GM21515 (cell line): ENCODE results near the gene RPL10A.

ENCODE experiments used
- ATAC-seq: cut with Tn5 transposase; IDR thresholded peaks from one replicate; pipeline ENCODE4 v1.9.1; 2021; ENCODE audit not compliant: unreplicated experiment

The RPL10A gene

DNA sequence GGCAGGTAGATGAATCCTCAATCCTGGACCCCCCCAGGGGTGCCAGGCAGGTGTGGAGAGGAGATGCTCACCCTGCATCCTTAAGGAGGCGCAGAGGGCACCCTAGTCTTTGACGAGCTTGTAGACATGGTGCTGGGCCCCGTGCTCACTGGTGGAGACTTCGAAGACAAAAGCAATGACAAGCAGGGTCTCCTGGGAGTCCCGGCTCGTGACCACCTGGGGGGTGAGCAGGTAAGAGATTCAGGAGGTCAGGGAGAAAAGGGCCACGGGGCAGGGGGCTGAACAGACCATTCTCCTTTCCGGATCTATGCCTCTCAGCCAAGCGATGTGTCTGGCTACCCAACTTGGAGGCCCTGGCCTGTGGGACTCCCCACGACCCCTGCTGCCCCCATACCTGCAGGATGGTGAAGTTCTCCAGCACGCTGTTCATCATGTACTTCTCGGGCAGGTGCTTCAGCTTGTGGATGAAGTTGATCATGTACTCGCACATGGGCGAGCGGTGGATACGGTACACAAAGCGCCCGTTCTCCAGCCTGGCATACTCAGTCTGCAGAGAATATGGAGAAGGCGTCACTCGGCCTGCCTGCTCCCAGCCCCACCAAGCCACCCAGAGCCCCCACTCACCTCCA, 6.9 kb downstream of the RPL10A start:
- ATAC-seq = no peak

DNA sequence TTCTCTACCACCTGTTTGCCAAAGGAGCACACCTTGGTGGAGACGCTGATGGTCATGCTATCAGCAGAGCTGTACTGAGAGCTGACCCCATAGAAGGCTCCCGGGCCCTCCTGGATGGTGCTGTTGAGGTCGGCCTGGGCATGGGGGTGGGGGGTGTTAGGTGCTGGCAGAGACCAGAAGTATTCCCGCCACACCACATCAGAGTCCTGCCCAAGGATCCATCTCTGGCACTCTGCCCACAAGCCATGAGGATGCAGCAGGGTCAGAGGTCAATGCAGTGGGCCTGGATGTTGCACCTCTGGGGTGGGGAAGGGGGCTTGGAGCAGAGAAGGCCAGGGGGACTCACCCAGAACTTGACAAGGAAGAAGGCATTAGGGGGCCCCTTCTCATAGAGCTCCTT, 7.4 kb downstream of the RPL10A start:
- no peak for ATAC-seq

GRCh38 chr6:35476004-35476403, 7.8 kb downstream of the RPL10A start:
- ATAC-seq = no peak

DNA sequence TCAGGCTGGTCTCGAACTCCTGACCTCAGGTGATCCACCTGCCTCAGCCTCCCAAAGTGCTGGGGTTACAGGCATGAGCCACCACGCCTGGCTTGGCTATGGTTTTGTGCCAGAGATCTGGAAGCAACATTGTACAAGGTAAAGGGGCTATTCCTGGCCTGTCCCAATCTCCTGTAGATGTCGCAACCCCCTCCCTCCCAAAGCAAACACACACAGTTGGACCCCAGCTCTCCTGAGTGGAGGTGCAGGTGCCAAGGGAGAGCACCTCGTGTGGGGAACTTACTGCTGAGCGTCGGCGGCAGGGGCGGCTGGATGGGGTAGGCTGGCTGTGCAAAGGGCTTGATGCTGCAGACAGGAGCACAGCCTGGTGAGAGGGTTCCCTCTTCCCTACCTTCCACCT, 8.8 kb downstream of the RPL10A start:
- no peak for ATAC-seq

- no peak for ATAC-seq
Measured at GRCh38 chr6:35477551-35478179, 9.5 kb downstream of the RPL10A start.

GRCh38 chr6:35478259-35478658, 10.1 kb downstream of the RPL10A start:
- ATAC-seq = no peak

DNA sequence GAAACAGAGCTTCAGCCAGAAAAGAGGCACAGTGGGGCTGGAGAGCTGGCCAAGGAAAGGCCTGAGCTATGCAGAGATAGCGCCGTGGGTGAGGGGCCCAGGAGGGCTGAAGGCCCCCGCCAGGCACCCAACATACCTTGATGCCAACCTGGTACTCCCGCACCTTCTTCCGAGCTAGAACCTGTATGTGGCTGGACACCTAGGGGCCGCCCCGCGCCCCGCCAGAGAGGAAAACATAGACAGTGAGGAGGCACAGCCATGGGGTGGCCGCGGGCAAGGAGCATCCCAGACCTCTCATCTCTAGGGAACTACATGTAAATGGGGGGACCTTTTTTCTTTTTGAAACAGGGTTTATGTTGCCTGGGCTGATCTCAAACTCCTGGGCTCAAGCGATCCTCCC, 12.0 kb downstream of the RPL10A start:
- no peak for ATAC-seq

GRCh38 chr6:35481226-35481625, 13.0 kb downstream of the RPL10A start:
- no peak for ATAC-seq

- no peak for ATAC-seq
Measured at GRCh38 chr6:35483062-35483461, 14.9 kb downstream of the RPL10A start.

- ATAC-seq = no peak
Measured at GRCh38 chr6:35483490-35483889, 15.3 kb downstream of the RPL10A start.

GRCh38 chr6:35483893-35484645, 15.9 kb downstream of the RPL10A start:
- no peak for ATAC-seq

- no peak for ATAC-seq
Measured at GRCh38 chr6:35484921-35485392, 16.8 kb downstream of the RPL10A start.

DNA sequence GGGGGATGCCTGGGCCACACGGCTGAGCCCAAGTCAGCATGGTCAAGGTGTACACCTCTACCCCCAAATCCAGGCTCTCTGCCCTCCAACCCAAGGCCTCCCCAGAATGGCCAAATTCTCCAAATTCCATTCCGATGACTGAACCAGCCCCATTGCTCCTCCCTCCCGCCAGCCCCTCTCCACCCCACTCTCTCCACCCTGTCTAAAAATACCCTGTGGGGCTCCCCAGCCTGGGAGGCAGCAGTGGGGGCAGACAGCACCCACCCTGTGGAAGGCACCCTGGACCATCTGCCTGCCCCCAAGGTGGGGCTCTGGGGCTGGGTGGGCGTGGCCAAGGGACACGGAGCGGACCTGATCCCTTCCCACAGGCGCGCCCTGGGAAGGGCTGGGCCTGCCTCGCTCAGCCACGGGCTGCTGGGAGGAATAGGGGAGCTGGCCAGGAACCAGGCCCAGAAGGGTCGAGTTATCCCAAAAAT, 17.2 kb downstream of the RPL10A start:
- ATAC-seq = no peak

- no peak for ATAC-seq
Measured at GRCh38 chr6:35486005-35486925, 18.1 kb downstream of the RPL10A start.

GRCh38 chr6:35487658-35488516, 19.7 kb downstream of the RPL10A start:
- ATAC-seq = no peak

DNA sequence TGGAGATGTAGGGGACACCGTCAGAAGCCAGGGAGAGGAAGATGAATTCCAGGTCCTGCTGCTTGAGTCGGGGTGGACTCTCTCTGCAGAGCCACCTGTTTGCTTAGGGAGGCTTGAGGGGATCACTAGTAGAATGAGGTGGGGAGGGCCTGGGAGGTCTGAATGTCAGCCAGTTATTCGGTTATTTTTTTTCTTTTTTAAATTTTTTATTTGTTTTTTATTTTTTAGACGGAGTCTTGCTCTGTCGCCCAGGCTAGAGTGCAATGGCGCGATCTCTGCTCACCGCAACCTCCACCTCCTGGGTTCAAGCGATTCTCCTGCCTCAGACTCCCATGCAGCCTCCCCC, 20.3 kb downstream of the RPL10A start:
- no peak for ATAC-seq

DNA sequence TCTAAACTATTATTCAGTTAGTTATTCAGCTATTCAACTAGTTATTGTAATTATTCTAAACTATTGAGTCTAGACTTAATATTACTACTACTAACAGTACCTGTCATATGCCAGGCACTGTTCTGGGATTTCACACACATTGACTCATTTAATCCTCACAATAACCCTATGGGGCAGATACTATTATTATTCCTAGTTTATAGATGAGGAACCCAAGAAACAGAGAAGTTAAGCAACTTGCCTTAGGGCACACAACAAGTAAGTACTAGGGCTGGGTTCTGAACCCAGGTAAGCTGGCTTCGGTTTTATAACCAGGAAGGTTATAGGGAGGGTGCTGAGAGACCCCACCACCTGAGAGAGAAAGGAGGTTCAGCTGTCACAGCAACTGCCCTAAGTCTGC, 20.9 kb downstream of the RPL10A start:
- no peak for ATAC-seq

GRCh38 chr6:35489995-35490791, 22.0 kb downstream of the RPL10A start:
- ATAC-seq = no peak

DNA sequence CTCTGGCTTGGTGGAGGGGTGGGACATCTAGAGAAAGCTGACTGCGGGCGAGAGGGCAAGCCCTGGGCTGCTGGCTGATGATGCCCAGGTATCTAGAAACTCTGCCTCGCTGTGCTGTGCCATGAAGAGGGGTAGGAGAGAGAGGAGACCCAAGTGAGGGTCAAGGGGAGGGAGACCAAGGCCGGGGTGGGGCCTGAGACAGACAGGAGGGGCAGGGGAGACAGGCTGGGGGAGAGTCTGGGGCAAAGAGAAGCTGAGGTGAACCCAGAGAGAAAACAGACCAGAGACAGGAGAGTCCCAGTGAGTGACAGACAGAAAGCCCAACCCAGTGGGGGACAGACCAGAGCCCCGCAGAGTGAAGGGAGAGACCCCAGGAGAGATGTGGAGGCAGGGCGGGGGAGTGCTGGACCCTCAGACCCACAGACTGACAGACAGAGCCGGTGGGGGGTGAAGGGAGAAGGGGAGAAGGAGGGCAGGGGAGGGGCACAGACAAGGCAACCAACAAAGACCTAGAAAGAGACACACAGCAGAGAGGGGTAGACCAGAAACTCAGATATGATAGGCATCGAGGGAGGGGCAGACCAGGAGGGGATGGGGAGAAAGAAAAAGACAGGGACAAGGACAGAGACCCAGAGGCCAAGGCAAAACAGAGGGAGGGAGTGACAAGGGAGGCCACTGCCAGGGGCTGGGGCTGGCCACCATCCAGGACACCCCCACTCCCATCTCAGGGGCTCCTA, 22.8 kb downstream of the RPL10A start:
- no peak for ATAC-seq
